ENCODE measurements around the gene PLXDC1.

PLXDC1 gene

GRCh38 chr17:39107973-39108372 is 43.5 kb downstream of the PLXDC1 start:
- no peak for TF ChIP-seq FOXM1 (IDR thresholded peaks at IDR 0.05; ENCODE audit: borderline replicate concordance, low read depth)
- TF ChIP-seq CEBPB (IDR thresholded peaks at IDR 0.05) = no peak
- TF ChIP-seq MAX (IDR thresholded peaks at IDR 0.05) = no peak
- no peak for TF ChIP-seq EP300 (IDR thresholded peaks at IDR 0.05; ENCODE audit: borderline replicate concordance)
- TF ChIP-seq RAD21 (IDR thresholded peaks at IDR 0.05; ENCODE audit: low read depth) = no peak
- TF ChIP-seq YY1 (IDR thresholded peaks at IDR 0.05; ENCODE audit: low read depth) = no peak
- no peak for TF ChIP-seq ZBTB7A (IDR thresholded peaks at IDR 0.05; ENCODE audit: low read depth)
- TF ChIP-seq TAF1 (IDR thresholded peaks at IDR 0.05; ENCODE audit: low read depth) = no peak

GRCh38 chr17:39107155-39107554 is 44.3 kb downstream of the PLXDC1 start:
- TF ChIP-seq RAD21 (IDR thresholded peaks at IDR 0.05; ENCODE audit: low read depth) (no peak), EGR1 (IDR thresholded peaks at IDR 0.05) (no peak), TAF1 (IDR thresholded peaks at IDR 0.05; ENCODE audit: low read depth) (no peak), YY1 (IDR thresholded peaks at IDR 0.05; ENCODE audit: low read depth) (no peak), CEBPB (IDR thresholded peaks at IDR 0.05) (no peak), REST (IDR thresholded peaks at IDR 0.05; ENCODE audit: low read depth) (no peak), TEAD4 (IDR thresholded peaks at IDR 0.05) (no peak), CREB1 (IDR thresholded peaks at IDR 0.05; ENCODE audit: low read depth) (no peak), ZBTB7A (IDR thresholded peaks at IDR 0.05; ENCODE audit: low read depth) (no peak), USF1 (IDR thresholded peaks at IDR 0.05) (no peak), FOXM1 (IDR thresholded peaks at IDR 0.05; ENCODE audit: borderline replicate concordance, low read depth) (no peak), MAX (IDR thresholded peaks at IDR 0.05) (no peak), EP300 (IDR thresholded peaks at IDR 0.05; ENCODE audit: borderline replicate concordance) (no peak), TCF12 (IDR thresholded peaks at IDR 0.05; ENCODE audit: low read depth) (no peak)

GRCh38 chr17:39105705-39106104 is 45.7 kb downstream of the PLXDC1 start:
- TF ChIP-seq TEAD4 (IDR thresholded peaks at IDR 0.05) (no peak), EGR1 (IDR thresholded peaks at IDR 0.05) (no peak), EP300 (IDR thresholded peaks at IDR 0.05; ENCODE audit: borderline replicate concordance) (no peak), FOXM1 (IDR thresholded peaks at IDR 0.05; ENCODE audit: borderline replicate concordance, low read depth) (no peak), YY1 (IDR thresholded peaks at IDR 0.05; ENCODE audit: low read depth) (no peak), REST (IDR thresholded peaks at IDR 0.05; ENCODE audit: low read depth) (no peak), NFIC (IDR thresholded peaks at IDR 0.05) (no peak), TAF1 (IDR thresholded peaks at IDR 0.05; ENCODE audit: low read depth) (no peak), CEBPB (IDR thresholded peaks at IDR 0.05) (no peak), MAX (IDR thresholded peaks at IDR 0.05) (no peak), CREB1 (IDR thresholded peaks at IDR 0.05; ENCODE audit: low read depth) (no peak), TCF12 (IDR thresholded peaks at IDR 0.05; ENCODE audit: low read depth) (no peak), ZBTB7A (IDR thresholded peaks at IDR 0.05; ENCODE audit: low read depth) (no peak), USF1 (IDR thresholded peaks at IDR 0.05) (no peak), RAD21 (IDR thresholded peaks at IDR 0.05; ENCODE audit: low read depth) (no peak)

- TF ChIP-seq USF1 (IDR thresholded peaks at IDR 0.05) (no peak), REST (IDR thresholded peaks at IDR 0.05; ENCODE audit: low read depth) (no peak), NFIC (IDR thresholded peaks at IDR 0.05) (no peak), CREB1 (IDR thresholded peaks at IDR 0.05; ENCODE audit: low read depth) (no peak), TEAD4 (IDR thresholded peaks at IDR 0.05) (no peak), RAD21 (IDR thresholded peaks at IDR 0.05; ENCODE audit: low read depth) (no peak), EGR1 (IDR thresholded peaks at IDR 0.05) (no peak), ZBTB7A (IDR thresholded peaks at IDR 0.05; ENCODE audit: low read depth) (no peak), TAF1 (IDR thresholded peaks at IDR 0.05; ENCODE audit: low read depth) (no peak), CEBPB (IDR thresholded peaks at IDR 0.05) (no peak), TCF12 (IDR thresholded peaks at IDR 0.05; ENCODE audit: low read depth) (no peak), EP300 (IDR thresholded peaks at IDR 0.05; ENCODE audit: borderline replicate concordance) (no peak), MAX (IDR thresholded peaks at IDR 0.05) (no peak), YY1 (IDR thresholded peaks at IDR 0.05; ENCODE audit: low read depth) (no peak), FOXM1 (IDR thresholded peaks at IDR 0.05; ENCODE audit: borderline replicate concordance, low read depth) (no peak)
These were observed 46.8 kb downstream of the PLXDC1 start for GRCh38 chr17:39104657-39105056.
